Hematopoietic multipotent progenitor cell (in vitro differentiated cells): ENCODE measurements around the gene ORC4. TPM values are rescaled to one million over a fixed set of nuclear protein-coding genes. Genes with fewer than 3 reads are reported as not detected.

Source experiments
- DNase-seq, 3 donors: peaks; one replicate each; pipeline ENCODE4 v3.0.0-alpha.2; 2011 to 2015; ENCODE audit warnings: low read depth in 2 of 3, low spot score in 2 of 3
- total RNA-seq: library from RNA; depleted of rRNA; stranded (reverse); fragments of >200 nt; gene quantifications from one replicate; pipeline ENCODE4 v1.2.3, GENCODE V29; 2012

ORC4 gene
- 20.2 TPM for total RNA-seq

DNA sequence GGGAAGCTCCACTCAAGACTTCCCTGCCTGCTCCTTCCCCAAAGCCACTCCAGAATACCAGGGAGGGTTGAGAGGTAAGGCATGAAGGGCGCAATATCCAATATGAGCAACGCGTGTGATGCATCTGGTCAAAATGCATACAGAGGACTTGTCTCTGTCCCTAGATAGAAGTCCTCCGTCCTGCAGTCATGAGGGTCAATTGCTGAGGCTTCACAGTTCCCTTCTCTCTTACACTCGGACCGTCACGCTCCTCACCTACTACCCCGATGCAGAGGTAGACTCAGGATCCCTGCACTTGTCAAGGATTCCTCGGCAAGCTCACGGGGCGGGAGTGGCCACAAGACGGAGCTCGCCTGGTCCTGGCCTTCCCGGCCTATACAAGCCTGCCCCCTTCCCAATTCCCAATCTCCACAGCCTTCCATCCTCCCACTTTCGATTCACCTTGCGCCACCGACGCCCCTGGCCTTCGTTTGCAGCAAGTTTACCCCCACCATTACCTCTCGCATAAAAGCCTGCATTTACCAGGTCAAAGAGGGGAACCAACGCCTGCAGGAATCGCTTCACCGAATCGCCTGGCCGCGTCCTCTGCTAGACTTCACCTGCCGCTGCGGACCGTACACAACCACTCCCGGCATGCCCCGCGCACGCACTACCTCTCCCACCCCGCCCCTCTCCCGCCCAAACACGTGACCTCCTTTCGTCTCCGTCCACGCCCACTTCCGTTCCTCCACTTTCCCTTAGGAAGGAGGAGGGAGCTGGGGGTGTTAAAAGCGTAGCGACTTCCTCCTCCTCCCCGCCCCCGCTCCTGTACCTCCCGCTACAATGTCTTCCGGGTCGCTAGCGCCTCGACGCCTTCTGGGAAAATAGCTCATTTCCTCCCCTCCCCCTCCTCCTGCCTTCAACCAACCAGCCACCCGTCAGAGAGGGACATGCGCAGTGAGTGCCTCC, at the start of gene ORC4:
Gene ORC4, minus strand, starts transcription at position 627 of the 948 bp plus-strand sequence. CDS start 44,779 bp downstream, outside the sequence.
- peak; percentile 94 to 100 (median 100) for DNase-seq

DNA sequence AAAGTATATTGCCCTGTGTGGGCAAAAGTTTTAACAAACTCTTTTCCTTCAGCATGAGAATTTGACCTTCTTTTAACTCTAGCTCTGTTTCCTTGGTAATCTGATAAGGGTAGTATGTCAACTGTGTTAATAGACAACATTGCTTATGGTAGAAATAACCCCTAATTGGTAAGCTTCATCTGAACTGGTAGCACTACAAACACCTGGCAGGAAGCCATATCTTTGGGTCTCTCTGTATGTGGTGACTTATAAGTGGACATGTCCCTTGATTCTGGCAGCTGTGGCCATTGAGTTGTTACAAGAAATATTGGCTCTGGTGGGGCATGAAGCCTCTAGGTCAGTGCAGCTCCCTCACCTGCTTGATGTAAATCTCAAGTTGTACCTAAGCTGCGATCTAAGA, 47.3 kb upstream of the ORC4 start:
- no peak for DNase-seq

- DNase-seq: no peak
Measured at GRCh38 chr2:148065936-148066335, 45.4 kb upstream of the ORC4 start.

DNA sequence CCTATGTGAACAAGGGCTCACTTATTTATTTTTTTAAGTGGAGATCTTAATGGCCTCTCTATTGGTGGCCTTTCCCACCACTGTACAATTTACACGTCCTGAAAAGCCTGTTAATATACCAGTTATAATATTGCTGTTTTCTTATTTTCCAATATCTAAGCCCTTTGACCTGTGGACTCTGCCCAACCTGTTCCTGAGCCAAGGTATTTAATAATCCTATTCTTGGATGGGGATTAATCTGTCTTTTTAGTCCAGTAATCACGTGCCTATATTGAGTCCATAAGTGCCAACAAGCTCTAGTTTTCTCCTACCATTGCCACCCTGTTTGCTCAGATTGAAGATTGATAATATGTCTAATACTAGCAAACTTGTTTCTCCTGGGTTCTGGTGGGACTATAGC, 43.1 kb upstream of the ORC4 start:
- DNase-seq: no peak

GRCh38 chr2:148058641-148059040, 38.1 kb upstream of the ORC4 start:
- DNase-seq: no peak

- DNase-seq: no peak
Measured at GRCh38 chr2:148052687-148053086, 32.1 kb upstream of the ORC4 start.

GRCh38 chr2:148049284-148049683, 28.7 kb upstream of the ORC4 start:
- no peak for DNase-seq

DNA sequence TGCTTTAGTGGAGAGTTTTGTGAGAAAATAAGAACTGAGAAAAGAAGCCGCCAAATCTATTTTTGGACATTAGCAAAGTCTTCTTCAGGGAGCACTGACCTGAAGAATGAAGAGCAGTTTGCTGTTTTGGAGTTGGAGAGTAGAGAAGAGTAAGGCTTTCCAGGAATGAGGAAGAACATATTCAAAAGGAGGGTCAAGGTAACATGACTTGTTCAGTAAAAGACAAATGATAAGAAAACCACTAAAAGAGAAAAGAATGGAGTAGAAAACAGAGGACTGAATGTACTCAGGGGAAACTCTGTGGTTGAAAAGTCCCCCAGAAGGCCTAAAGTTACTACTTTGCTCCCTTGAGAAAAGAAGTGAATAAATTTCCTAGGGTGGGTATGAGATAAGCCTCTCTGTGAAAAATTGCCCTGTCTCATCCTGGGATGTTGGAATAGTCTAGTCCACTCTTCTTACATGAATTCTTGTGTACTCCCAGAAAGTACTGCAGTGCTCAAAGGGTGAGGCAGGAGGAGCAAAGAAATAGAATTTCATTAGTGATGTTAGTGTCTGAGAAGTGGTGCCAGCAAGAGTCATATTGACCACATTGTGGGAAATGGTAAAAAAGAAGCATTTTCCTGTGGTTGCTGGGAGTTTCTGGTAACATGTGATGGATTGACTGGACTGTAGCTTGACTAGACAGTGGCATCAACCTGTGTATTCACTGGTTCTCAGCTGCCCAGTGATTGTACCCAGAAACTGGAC, 28.1 kb upstream of the ORC4 start:
- DNase-seq: peak in 2 of 3 donors; percentile 2 to 15

- peak in 1 of 3 donors; percentile 13 for DNase-seq
Measured at GRCh38 chr2:148046802-148047201, 26.3 kb upstream of the ORC4 start.

DNA sequence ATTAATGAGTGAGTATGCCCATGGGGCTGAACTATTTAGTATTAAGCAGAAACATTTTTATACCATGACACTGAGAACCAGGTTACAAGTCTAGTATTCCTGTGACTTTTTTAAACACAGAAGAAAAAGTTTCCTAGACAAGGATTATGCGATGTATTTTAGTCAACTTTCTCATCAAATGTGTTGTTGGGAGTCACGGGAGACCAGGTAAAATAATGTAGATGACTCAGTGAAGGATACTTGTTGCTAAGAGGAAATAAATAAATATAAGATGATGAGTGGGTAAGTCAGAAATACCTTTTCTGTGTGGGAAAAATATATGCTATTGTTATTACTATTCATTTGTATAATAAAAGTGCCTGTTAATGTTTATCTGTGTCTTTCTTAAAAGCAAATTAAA, 23.8 kb upstream of the ORC4 start:
- DNase-seq: no peak

DNA sequence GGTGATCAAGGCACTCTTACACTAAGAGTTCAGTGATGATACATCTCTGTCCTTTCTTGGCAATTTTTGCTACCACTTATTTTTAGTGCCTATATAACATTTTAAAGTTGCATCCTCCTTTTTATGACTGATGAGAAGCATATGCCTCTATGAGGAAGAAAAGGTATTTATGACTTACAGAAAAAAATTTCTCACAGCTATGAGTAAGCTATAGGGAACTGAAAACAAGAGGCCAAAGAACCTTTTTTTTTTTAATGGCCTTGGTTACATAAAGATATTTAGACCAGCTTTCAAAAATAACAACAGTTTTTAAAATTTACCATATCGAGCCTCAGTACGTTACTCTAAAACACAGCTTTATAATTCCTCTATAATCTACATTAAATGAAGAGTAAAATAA, 21.7 kb upstream of the ORC4 start:
- DNase-seq: no peak

- DNase-seq: no peak
Measured at GRCh38 chr2:148039783-148040182, 19.2 kb upstream of the ORC4 start.

- DNase-seq: no peak
Measured at GRCh38 chr2:148032215-148032614, 11.7 kb upstream of the ORC4 start.

GRCh38 chr2:148031152-148031551, 10.6 kb upstream of the ORC4 start:
- DNase-seq: no peak

- no peak for DNase-seq
Measured at GRCh38 chr2:148028781-148029180, 8.2 kb upstream of the ORC4 start.

DNA sequence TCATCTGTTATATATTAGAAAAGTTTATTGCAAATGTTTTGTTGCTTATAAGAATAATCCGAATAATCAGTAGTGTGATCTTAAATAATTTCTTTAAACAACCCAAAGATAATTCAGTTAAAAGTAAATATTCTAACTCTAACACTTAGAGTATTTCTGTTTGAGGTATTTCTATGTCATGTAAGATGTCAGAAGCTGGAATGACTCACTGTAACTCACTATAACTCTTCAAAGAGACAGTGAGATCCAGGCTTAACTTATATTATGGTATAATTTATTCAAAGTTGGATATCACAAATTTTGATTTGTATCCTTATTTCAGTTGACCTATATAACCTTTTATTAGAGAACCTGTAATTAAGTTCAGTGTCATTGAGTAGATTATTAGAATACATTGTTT, 7.3 kb upstream of the ORC4 start:
- DNase-seq: no peak

GRCh38 chr2:148026573-148026972, 6.0 kb upstream of the ORC4 start:
- DNase-seq: no peak

DNA sequence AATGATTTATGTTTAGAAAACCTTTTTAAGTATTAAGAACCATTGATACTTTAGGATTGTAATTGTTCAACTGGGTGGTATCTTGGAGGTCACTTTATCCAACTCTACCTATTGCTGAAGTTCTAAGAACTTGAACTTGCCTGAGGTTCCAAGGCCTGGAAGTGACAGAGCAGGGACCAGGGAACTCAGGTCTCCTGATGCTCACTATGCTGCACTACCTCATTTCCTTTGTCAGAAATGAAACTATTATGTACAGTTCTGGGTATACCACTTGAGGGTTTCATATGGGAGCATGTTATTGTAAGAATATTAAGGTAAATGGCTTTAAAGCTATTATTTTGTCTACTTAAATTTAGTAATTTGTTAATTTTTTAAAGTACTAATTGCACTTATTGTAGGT, 3.3 kb upstream of the ORC4 start:
- DNase-seq: peak in 1 of 3 donors; percentile 9

GRCh38 chr2:148022882-148023281, 2.3 kb upstream of the ORC4 start:
- no peak for DNase-seq

DNA sequence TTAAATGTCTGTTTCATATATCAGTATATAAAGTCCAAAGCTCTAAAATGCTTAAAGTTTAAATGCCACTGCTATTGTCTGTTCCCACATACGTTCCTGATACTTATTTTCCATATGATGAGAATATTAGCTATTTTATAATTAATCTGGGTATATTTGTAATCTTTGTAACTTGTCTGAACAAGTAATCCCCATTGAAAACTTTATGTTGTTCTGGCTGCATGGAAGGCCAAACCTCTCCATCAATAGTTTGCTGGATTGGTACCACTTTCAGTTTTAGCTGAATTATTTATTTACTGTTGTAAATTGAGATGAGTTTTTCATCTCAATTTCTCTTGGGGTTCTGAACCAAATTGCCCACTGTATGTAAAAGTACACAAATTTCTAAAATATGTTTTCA, 1.8 kb upstream of the ORC4 start:
- DNase-seq: no peak

DNA sequence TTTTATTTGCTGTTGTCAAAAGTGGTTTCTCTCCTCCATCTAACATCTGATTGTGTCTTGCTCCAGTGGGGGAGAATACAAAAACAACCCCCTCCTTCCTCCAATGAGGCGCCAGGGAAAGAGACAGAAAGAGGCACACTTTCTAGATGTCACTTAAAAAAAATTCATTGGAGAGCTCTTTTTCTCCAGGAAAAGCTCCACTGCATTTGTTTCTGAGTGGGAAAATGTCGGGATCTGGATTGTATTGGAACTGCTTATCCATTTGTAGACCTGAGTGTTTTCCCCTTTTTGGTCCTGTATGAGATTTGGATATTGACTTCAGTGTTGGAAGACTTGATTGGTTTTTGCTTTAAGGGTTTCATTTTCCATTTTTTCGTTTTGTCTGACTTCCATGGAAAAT, 1.3 kb upstream of the ORC4 start:
- DNase-seq: no peak
